Breast epithelium (tissue), 3 donors: ENCODE data around the gene KDM3B.

Experiments used
- CTCF ChIP-seq, 3 donors: fragments of 450-650 bp; IDR thresholded peaks; one replicate each; pipeline ENCODE4 v1.5.1; 2016 to 2017; ENCODE audit warnings: antibody characterized with exemption in 3 of 3, mild to moderate bottlenecking in 3 of 3, moderate library complexity in 3 of 3
- POLR2A ChIP-seq: fragments of 450-650 bp; IDR thresholded peaks from one replicate; pipeline ENCODE4 v1.6.1; 2016; ENCODE audit warnings: antibody characterized with exemption, mild to moderate bottlenecking, moderate library complexity

- TF ChIP-seq POLR2A = no peak
- no peak for TF ChIP-seq CTCF (IDR thresholded peaks at IDR 0.05)
These were observed 116.6 kb downstream of the KDM3B start for GRCh38 chr5:138468966-138469539.
